Caco-2 (cell line): ENCODE results near the gene FBXO24. TPM values are rescaled to one million over a fixed set of nuclear protein-coding genes. Genes with fewer than 3 reads are reported as not detected.

Experiments used
- BruUV-seq: library from RNA; stranded (reverse); fragments of 400-500 nt; replicated peaks from 2 replicates; lab custom pipeline; 2021; lab: Mats Ljungman, UMichigan
- CTCF ChIA-PET: fragments of 300-600 bp; sonication (Branson Sonifier 250); formaldehyde crosslinking; loops from one replicate; lab custom pipeline; 2022; ENCODE audit warnings: antibody characterized with exemption; lab: Charles Lee
- POLR2A ChIA-PET: fragments of 300-600 bp; sonication (Branson Sonifier 250); formaldehyde crosslinking; loops from one replicate; lab custom pipeline; 2022; ENCODE audit warnings: antibody characterized with exemption; lab: Charles Lee
- DNase-seq, 2 experiments: peaks; one replicate each; pipeline versions ENCODE4 v3.0.0 to v3.0.0-alpha.2; 2020 to 2022
- H3K27me3 ChIP-seq: replicated peaks from 2 replicates; pipeline ENCODE4 v1.6.0; 2011; ENCODE audit warnings: low read length; ENCODE audit not compliant: control insufficient read depth, insufficient read depth
- H3K36me3 ChIP-seq: 2 replicates; pipeline ENCODE4 v1.5.1; 2011; ENCODE audit warnings: low read length; ENCODE audit not compliant: control insufficient read depth, insufficient read depth
- H3K4me1 ChIP-seq: fragments of 250-450 bp; sonication (Bioruptor Pico); 2 replicates; pipeline ENCODE4 v1.5.1; 2020; ENCODE audit warnings: mild to moderate bottlenecking
- H3K4me3 ChIP-seq: 2 replicates; pipeline ENCODE4 v1.5.1; 2011; ENCODE audit warnings: low read depth, mild to moderate bottlenecking, control low read depth, low read length
- H3K9me3 ChIP-seq: fragments of 250-450 bp; sonication (Bioruptor Pico); 2 replicates; pipeline ENCODE4 v1.5.1; 2020; ENCODE audit warnings: mild to moderate bottlenecking, moderate library complexity
- H3K27ac Mint-ChIP-seq: one replicate; pipeline ENCODE4 v1.8.0; 2022; ENCODE audit warnings: mixed read lengths; ENCODE audit not compliant: unreplicated experiment
- H3K27me3 Mint-ChIP-seq: one replicate; pipeline ENCODE4 v1.8.0; 2022; ENCODE audit warnings: mixed read lengths; ENCODE audit not compliant: insufficient read depth, unreplicated experiment
- H3K36me3 Mint-ChIP-seq: one replicate; pipeline ENCODE4 v1.8.0; 2022; ENCODE audit warnings: mild to moderate bottlenecking, mixed read lengths; ENCODE audit not compliant: insufficient read depth, unreplicated experiment
- H3K4me1 Mint-ChIP-seq: one replicate; pipeline ENCODE4 v1.8.0; 2022; ENCODE audit warnings: low read depth, mixed read lengths; ENCODE audit not compliant: unreplicated experiment
- H3K4me3 Mint-ChIP-seq: one replicate; pipeline ENCODE4 v1.8.0; 2022; ENCODE audit warnings: mild to moderate bottlenecking, moderate library complexity, mixed read lengths; ENCODE audit not compliant: unreplicated experiment
- H3K9me3 Mint-ChIP-seq: one replicate; pipeline ENCODE4 v1.8.0; 2022; ENCODE audit warnings: mixed read lengths; ENCODE audit not compliant: unreplicated experiment
- CTCF ChIP-seq, 2 experiments: fragments of 200-600 bp in 1 of 2; IDR thresholded peaks; 1 replicate in 1 of 2; 2 replicates in 1 of 2; pipeline versions ENCODE4 v1.5.1 to v1.8.0; 2011 to 2022; ENCODE audit warnings: antibody characterized with exemption in 1 of 2, control low read depth in 1 of 2, inconsistent platforms in 1 of 2, low read depth in 1 of 2, low read length in 1 of 2, mild to moderate bottlenecking in 1 of 2, moderate library complexity in 1 of 2; ENCODE audit not compliant: insufficient read depth in 1 of 2, severe bottlenecking in 1 of 2, unreplicated experiment in 1 of 2
- intact Hi-C: fragments of 100-400 bp; cut with micrococcal nuclease; formaldehyde crosslinking; loops from one replicate; pipeline ENCODE4 v1.10.0; 2022; ENCODE audit not compliant: unreplicated experiment
- total RNA-seq: library from RNA; stranded (reverse); gene quantifications from 2 replicates; pipeline ENCODE4 v1.2.3, GENCODE V29; 2022

FBXO24 gene
- total RNA-seq, 1 experiment from 2014 or later: 1.5 TPM

GRCh38 chr7:100599911-100600729 lies 14.0 kb downstream of the FBXO24 start:
- Mint-ChIP-seq H3K4me3 (no peak overlapping the region), H3K27me3 (no peaks in the 10 kb centered on the region), H3K4me1 (no peaks in the 10 kb centered on the region), H3K36me3 (peaks cover 7% of the 10 kb centered on the region), H3K27ac (no peak overlapping the region), H3K9me3 (no peaks in the 10 kb centered on the region)
- ChIA-PET CTCF (interaction anchor here (0.8 kb wide), 1 partner anchor 14 kb away, joined by 6 read pairs; the partner anchor contains the start of gene FBXO24), POLR2A (interaction anchor here (0.6 kb wide), 1 partner anchor 12 kb away, joined by 3 read pairs; the partner anchor contains the start of gene MOSPD3)
- DNase-seq: no peak
- intact Hi-C loops: no loop called here
- Histone ChIP-seq H3K4me3 (no peak overlapping the region), H3K27me3 (no peaks in the 10 kb centered on the region), H3K9me3 (no peaks in the 10 kb centered on the region), H3K36me3 (no peaks in the 10 kb centered on the region), H3K4me1 (peaks cover 16% of the 10 kb centered on the region)
- BruUV-seq: no TSS peak
- no peak for TF ChIP-seq CTCF (IDR thresholded peaks at IDR 0.05; ENCODE audit: insufficient read depth in 1 of 2, low read depth in 1 of 2, low read length in 1 of 2, severe bottlenecking in 1 of 2, unreplicated experiment in 1 of 2)

- Mint-ChIP-seq H3K27me3 (no peaks in the 10 kb centered on the region), H3K4me3 (no peak overlapping the region), H3K36me3 (peaks cover 12% of the 10 kb centered on the region), H3K4me1 (no peaks in the 10 kb centered on the region), H3K27ac (no peak overlapping the region), H3K9me3 (no peaks in the 10 kb centered on the region)
- BruUV-seq: no TSS peak
- ChIA-PET CTCF (interaction anchor here (0.5 kb wide), 1 partner anchor 41 kb away, joined by 3 read pairs; no protein-coding TSS in a partner anchor), POLR2A (no interaction called here)
- intact Hi-C loops: no loop called here
- H3K9me3 ChIP-seq: no peaks in the 10 kb centered on the region
- no peaks in the 10 kb centered on the region for H3K36me3 ChIP-seq
- H3K4me3 ChIP-seq: no peak overlapping the region
- peaks cover 16% of the 10 kb centered on the region for H3K4me1 ChIP-seq
- no peak for DNase-seq
- H3K27me3 ChIP-seq: no peaks in the 10 kb centered on the region
- TF ChIP-seq CTCF (IDR thresholded peaks at IDR 0.05; ENCODE audit: insufficient read depth in 1 of 2, low read depth in 1 of 2, low read length in 1 of 2, severe bottlenecking in 1 of 2, unreplicated experiment in 1 of 2): no peak
These were observed 14.6 kb downstream of the FBXO24 start for GRCh38 chr7:100600730-100601038.

GRCh38 chr7:100602889-100603725 lies 17.0 kb downstream of the FBXO24 start:
- CTCF ChIA-PET: interaction anchor here (0.6 to 1.5 kb wide), 6 partner anchors 12 to 133 kb away, joined by 3 to 6 read pairs (median 4); partner anchors contain the start of gene FBXO24
- intact Hi-C loops: no loop called here
- Histone ChIP-seq H3K4me1 (peaks cover 16% of the 10 kb centered on the region), H3K27me3 (no peaks in the 10 kb centered on the region), H3K36me3 (no peaks in the 10 kb centered on the region), H3K4me3 (no peak overlapping the region), H3K9me3 (no peaks in the 10 kb centered on the region)
- peak in 1 of 2 experiments; percentile 75 for DNase-seq
- peaks cover 14% of the 10 kb centered on the region for H3K36me3 Mint-ChIP-seq
- no TSS peak for BruUV-seq
- no peak overlapping the region for H3K27ac Mint-ChIP-seq
- POLR2A ChIA-PET: interaction anchor here (0.6 to 1.5 kb wide), 3 partner anchors 9 to 17 kb away, joined by 3 to 5 read pairs (median 4); partner anchors contain the start of genes FBXO24 and MOSPD3
- no peaks in the 10 kb centered on the region for H3K9me3 Mint-ChIP-seq
- H3K27me3 Mint-ChIP-seq: no peaks in the 10 kb centered on the region
- peak overlapping the region; percentile 91 for H3K4me3 Mint-ChIP-seq
- TF ChIP-seq CTCF (IDR thresholded peaks at IDR 0.05; ENCODE audit: insufficient read depth in 1 of 2, low read depth in 1 of 2, low read length in 1 of 2, severe bottlenecking in 1 of 2, unreplicated experiment in 1 of 2): no peak
- no peaks in the 10 kb centered on the region for H3K4me1 Mint-ChIP-seq
